ENCODE data around the gene TLCD4.
"Not testable (repeated sequence)": the region's sequence is repeated elsewhere in the genome, so short reads cannot be mapped to it uniquely, and the experiment has no call there.

The TLCD4 gene

DNA sequence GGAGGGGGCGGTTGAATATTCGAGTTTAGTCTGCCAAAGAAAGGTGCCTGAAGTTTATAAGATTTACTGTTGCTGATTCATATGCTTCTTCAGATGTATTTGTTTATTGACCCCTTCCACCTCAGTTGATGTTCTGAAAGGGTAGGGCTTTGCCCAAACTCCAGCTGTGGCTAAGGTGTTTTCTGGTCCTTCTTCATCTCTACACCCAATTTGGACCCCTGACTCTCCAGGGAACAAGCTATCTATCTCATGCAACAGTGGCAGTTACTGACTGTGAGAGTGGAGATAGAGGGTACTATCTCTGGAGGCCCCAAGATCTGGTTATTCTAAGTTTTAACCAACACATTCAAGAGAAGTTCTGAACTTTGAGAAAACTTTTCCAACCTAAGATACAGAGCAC is 31.8 kb upstream of the TLCD4 start:
- no peak overlapping the region for H3K4me3 ChIP-seq (ENCODE audit: low read depth, low read length)
- no peak for TF ChIP-seq CTCF (IDR thresholded peaks at IDR 0.05; ENCODE audit: low read depth, low read length)

DNA sequence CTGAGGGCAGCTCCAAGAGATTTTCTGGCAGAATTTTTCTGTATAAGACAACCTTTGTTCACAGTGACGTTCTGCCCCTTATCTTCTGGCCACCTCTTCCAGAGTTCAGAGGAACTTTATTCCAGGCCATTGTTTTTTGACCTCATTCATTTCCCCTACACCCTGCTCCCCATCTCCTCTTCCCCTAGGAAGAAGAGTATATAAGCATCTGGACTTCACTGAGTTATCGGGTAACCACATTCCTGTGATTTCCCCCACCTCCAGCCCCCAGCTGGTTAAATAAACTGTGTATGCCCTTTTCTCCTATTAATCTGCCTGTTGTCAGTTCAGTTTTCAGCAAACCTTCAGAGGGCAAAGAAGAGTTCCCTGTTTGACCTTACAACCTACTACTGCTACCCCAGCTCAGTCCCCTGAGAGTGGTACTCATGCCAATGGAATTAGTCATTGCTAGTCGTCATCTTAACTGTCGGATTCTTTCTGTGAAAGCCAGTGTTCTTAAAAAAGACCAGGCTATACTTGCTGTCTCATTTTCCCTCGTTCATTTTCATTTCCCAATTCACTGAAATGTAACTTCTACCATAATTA is 30.1 kb upstream of the TLCD4 start:
- no peak overlapping the region for H3K4me3 ChIP-seq (ENCODE audit: low read depth, low read length)
- TF ChIP-seq CTCF (IDR thresholded peaks at IDR 0.05; ENCODE audit: low read depth, low read length) = no peak

DNA sequence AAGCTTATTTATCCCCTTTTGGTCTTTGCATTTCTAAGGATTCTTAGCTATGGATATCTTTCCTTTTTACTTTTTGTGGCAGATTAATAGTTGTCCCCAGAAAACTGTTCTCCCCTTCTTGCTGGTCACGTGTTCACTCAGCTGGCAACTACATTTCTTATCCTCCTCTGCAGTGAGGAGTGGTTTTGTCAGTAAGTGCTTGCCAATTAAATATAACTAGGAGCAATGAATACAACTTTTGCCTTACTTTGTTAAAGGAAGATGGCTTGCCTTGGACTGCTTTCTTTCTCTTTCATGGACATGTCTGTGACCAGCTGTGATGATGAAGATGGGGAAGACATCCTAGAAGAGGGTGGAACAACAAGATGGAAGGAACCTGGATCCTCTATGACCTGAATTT is 28.9 kb upstream of the TLCD4 start:
- H3K4me3 ChIP-seq (ENCODE audit: low read depth, low read length) = no peak overlapping the region
- no peak for TF ChIP-seq CTCF (IDR thresholded peaks at IDR 0.05; ENCODE audit: low read depth, low read length)

- H3K4me3 ChIP-seq (ENCODE audit: low read depth, low read length) = no peak overlapping the region
- no peak for TF ChIP-seq CTCF (IDR thresholded peaks at IDR 0.05; ENCODE audit: low read depth, low read length)
These were observed 27.4 kb upstream of the TLCD4 start for GRCh38 chr1:95089650-95090287.

- H3K4me3 ChIP-seq (ENCODE audit: low read depth, low read length) = not testable (repeated sequence)
These were observed 25.9 kb upstream of the TLCD4 start for GRCh38 chr1:95091290-95091689.

DNA sequence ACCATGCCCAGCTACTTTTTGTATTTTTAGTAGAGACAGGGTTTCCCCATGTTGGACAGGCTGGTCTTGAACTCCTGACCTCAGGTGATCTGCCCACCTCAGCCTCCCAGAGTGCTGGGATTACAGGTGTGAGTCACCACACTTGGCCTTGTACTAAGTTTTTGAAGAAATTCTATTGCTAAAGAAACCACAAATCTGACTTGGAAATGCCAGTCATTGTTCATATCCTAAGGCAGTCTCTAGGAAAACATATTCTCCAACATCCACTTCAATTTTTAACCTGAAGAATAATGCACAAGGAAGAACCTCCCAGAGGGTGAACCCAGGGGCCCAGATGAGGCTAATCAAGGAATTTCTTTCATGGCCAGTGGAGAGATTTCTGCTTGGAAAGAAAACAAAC is 24.3 kb upstream of the TLCD4 start:
- H3K4me3 ChIP-seq (ENCODE audit: low read depth, low read length) = not testable (repeated sequence)

GRCh38 chr1:95093296-95093695 is 23.9 kb upstream of the TLCD4 start:
- H3K4me3 ChIP-seq (ENCODE audit: low read depth, low read length) = no peak overlapping the region
- TF ChIP-seq CTCF (IDR thresholded peaks at IDR 0.05; ENCODE audit: low read depth, low read length) = no peak

DNA sequence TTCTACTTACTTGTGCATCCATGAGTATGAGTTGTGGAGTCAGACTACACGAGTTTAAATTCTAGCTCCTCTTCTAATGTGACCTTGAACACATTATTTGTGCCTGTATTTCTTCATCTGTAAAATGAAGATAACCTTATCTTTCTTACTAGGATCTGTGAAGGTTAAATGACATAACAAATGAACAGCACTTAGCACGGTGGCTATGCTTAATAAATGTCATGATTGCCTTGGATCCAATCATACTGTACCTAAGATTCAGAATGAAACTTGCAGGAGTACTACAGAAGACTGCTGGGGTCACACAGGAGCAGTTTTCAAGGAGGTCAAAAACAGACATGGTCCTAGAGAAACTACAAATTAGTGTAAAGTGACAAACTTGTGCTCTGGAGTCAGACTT is 22.2 kb upstream of the TLCD4 start:
- no peak overlapping the region for H3K4me3 ChIP-seq (ENCODE audit: low read depth, low read length)
- no peak for TF ChIP-seq CTCF (IDR thresholded peaks at IDR 0.05; ENCODE audit: low read depth, low read length)
